SK-N-DZ (cell line): ENCODE results near the gene FAM186B.
A peak's percentile ranks its signal among the peaks of the same experiment; 100 is the strongest.

Experiments used
- DNase-seq: peaks from one replicate; pipeline ENCODE4 v3.0.0-alpha.2; 2015; ENCODE audit warnings: low spot score

The FAM186B gene

DNA sequence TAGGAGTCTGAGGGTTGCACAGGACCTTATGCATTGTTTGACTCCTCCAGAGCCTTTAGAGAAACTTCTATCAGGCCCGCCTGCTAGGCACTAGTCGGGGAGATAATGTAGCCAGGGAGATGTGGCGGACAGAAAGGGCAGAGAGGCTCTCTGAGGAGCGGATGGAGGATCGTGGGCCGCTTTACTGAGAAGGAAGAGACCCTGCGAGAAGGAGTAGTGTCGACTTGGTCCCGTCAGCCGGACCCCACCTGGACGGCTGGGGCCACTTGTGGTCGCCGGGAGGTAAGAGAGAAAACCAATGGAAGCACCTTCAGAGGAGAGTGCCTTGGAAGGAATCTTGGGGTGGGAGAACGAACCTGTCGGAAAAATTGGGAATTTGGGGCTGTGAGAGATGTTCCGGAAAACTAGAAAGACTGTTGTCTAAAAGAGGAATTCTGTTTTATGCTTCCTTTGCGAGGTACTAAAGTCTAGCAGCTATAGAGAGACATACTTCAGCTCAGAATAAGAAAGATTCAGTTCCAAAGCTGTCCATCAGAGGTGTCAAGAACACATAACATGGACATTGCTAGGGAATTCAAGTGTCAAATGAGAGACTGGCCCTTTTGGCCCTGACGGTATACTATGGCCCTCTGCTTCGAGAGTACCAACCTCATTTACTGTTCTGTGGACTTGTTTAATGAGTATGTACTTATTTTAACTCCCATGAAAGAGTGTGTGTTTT lies 36.8 kb downstream of the FAM186B start:
- DNase-seq, result no peak

DNA sequence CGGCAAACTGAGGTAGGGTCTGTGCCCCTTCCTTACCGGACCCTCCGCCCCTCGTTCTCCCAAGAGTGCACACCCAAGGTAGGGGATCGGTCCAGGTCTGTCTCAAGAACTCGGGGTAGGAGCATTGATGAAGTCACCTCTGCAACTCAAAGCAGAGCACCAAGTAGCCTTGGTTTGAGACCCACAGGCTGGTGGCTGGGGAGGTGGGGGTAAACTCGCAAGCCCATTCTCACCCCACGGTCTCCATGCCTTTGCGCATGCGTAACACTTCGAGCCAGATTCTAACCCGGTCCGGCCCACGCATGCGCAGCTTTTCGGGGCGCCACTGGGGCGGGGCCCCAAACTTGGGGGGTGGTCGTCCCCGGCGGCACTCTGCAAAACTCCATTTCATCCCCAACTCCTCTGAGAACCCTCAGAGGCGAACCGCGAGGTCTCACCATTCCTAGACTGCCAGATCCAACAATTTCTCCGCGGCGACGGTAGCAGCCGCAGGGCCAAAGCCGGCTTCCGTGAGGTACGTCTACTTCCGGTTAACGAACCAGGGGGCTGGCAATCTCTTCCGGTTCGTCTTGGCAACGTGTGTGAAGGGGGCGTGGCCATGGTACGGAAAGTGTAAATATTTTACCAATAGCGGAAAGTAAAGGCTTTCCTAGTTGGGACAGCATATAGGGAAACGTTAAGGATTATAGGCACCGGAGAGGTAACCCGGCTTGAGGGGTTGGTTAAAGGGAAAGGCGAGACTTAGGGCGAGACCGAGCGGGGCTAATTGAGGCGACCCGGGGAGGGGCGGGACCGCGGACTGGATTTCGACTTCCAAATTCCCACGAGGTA lies 37.6 kb downstream of the FAM186B start, which contains the start of gene MCRS1:
Gene MCRS1 (minus strand): TSS at position 532 of the 831 bp plus-strand sequence. CDS start 1,411 bp downstream, outside the sequence.
- DNase-seq, result peak; percentile 96

- no peak for DNase-seq
These were observed 38.2 kb downstream of the FAM186B start for GRCh38 chr12:49567302-49567610.

GRCh38 chr12:49566361-49566760 lies 39.1 kb downstream of the FAM186B start:
- DNase-seq, result no peak

DNA sequence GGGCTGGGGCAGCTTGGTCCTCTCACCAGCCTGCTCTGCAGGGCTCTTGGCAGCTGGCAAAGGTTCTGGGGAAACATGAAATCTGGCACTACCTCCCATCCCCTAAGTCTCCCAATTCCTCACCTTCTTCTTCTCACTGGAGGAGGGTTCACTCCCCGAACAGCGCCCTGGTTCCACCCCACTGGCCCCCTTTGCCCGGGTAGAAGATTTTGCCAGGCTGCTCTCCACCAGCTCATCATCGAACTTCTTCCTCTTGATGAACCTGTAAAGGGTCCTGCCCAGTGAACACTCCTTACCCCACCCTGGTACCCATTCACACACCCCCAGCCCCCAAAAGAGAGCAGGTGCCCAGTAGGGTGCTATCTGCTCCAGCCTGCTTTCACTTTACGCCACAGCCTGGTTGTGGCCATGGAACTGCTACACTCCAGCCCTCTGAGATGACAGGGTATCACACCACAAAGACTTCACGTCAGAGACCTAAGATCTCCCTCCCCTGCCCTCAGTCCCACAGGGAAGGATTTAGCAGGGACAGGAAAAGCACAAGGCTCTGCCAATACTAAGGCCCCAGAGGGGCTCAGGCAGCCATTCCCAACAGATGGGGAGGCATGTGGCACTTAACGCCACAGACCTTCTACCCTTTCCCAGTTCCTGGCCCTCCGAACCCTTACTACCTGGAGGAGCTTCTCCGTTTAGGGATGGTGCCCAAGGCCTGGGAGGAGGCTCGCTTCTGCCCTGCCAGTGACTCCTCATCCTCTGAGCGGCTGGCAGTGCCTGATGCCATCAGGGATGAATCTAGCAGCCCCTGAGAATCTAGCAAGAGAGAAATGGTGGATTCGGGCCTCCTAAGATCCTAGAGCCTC lies 39.8 kb downstream of the FAM186B start:
- DNase-seq, result no peak

DNA sequence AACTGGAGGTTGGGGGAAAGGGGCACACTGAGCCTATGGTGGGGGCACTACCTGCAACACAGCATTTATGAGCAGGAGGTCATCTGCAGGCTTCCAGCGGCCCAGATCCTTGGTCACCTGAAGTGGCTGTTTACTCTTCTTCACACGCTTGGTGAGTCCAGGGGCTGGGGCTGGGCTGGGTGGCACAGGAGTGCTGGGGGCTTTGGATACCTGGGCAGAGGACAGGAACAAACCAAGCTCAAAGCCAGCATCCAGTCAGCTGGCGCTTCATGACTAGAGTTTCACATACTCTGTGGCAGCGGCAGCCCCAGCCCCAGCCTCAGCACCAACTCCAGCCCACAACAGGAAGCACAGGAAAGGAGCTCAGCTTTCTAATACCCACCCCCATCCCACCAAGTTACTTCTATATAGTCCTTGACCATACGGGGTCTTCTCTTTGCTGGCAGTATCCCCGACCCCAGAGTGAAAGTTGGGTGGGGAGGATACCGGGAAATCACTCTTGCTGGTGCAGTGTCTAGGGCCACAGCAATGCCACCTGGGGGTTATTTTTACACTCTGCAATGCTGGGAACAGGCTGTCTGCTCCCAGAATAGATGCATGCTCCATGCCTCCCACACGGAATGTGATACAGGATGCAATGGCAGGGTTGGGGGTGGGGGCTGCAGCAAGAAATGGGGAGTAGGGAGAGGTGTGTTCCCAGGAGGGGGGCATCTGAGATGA lies 40.6 kb downstream of the FAM186B start:
- no peak for DNase-seq

GRCh38 chr12:49563951-49564685 lies 41.3 kb downstream of the FAM186B start:
- DNase-seq, result no peak

GRCh38 chr12:49562831-49563230 lies 42.6 kb downstream of the FAM186B start:
- DNase-seq, result no peak

DNA sequence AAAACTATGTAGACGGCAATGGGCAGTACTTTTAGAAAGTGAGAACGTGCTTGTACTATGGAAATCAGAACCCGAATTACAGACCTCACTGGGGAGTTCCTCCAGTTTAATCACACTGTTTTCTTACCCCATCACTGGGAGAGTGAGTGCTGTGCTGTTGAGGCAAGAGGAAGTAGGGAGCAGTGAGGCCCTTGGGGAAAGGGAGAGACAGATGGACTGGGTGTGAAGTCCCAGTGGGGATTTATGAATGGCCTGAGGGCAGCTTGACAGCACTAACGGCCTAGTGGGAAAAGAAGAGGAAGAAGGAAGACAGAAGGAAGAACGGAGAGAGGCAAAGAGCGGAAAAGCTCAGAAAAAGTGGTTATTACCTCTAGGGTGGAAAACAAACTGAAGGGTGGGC lies 43.2 kb downstream of the FAM186B start:
- no peak for DNase-seq

DNA sequence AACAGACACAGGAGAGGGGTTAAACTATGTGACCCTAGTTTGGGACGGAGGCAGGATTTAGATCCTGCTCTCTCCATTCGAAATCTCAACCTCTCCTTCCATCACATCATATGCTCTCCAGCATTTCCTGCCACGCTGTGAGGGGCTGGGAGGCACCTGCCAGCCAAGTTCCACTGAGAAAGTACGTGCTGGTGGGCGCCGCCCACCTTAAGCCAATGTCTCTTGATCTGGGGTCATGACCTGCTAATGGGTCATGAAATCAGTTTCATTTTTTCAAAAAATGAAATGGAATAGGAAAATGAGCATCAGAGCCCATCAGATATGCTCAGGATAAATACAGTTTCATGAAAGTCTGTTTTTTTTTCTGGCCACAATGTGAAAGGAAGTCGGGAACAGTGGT lies 44.7 kb downstream of the FAM186B start:
- DNase-seq, result no peak

DNA sequence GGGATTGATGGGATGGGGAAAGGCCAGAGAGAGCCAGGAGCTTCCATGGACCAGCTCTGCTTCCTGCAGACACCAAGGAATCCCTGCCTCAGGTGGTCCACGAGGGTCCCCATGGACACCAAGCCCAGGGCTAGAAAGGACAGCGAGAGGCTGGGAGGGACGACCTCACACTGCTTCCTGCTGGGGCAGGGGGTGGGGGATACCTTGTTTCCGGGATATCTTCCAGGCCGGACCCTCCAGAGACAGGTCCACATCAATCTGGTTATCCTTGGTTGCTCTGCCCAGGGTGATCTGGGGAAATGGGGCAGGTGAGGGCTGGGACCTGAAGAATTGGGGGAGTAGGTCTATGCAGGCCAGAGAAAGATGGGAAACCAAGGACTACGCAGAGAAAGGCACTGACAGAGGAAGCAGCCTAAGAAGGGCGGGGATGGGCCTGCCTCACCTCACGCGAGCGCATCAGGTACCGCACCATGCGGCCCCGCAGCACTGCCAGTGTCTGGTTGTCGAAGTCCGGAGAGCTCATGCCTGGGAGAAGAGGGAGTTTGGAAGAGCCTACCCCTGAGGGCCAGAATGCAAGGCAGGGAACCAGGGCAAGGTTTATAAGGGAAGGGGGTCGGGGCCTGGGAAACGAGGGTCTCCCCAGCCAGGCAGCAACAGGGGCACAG lies 46.3 kb downstream of the FAM186B start:
- no peak for DNase-seq

DNA sequence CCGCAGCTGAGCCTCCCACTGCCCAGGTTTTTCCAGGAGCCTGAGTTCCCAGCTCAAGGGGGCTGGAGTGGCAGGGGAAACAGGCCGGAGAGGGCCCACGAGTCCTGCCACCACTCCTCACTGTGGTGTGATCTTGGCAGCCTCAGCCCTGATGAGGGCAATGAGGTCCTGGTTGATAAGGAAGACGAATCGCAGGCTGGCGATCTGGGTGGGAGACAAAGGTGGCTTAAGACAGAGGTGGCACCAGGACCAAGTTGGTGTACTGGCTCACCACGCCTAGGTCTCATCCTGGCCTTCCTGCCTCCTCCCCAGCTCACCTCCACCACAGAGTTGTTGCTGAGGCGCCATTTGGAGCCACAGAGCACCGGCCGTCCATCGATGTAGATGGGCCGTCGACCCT lies 46.9 kb downstream of the FAM186B start:
- no peak for DNase-seq

DNA sequence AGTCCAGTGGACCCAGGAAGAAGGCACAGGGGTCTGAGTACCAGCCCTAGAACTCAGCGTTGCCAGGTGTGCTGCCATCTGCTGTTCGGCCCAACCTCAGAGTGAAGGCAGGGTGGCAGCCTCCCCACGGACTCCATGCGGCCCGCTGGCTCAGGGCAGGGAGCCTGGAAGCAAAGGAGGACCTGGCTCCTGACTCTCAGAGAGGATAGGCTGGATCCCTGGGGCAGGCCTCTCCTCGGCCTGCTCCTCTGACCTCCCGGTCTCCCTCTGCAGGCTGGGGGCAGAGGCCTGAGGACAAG lies 47.6 kb downstream of the FAM186B start:
- no peak for DNase-seq

- no peak for DNase-seq
These were observed 48.1 kb downstream of the FAM186B start for GRCh38 chr12:49557187-49557916.

- no peak for DNase-seq
These were observed 48.9 kb downstream of the FAM186B start for GRCh38 chr12:49556391-49557186.

GRCh38 chr12:49555631-49556390 lies 49.6 kb downstream of the FAM186B start:
- DNase-seq, result no peak

- no peak for DNase-seq
These were observed 51.2 kb downstream of the FAM186B start for GRCh38 chr12:49554266-49554665.

- peak; percentile 72 for DNase-seq
These were observed 51.8 kb downstream of the FAM186B start for GRCh38 chr12:49553512-49554088.
